ENCODE results near the gene MIOX. TPM values are rescaled to one million over a fixed set of nuclear protein-coding genes. Genes with fewer than 3 reads are reported as not detected.

MIOX gene
- total and polyA plus RNA-seq, 10 of the 15 experiments (the other 5 are each of a cell fraction or from before 2014, with no cell fraction given), result 0.10 to 0.31 TPM; not detected in 8

DNA sequence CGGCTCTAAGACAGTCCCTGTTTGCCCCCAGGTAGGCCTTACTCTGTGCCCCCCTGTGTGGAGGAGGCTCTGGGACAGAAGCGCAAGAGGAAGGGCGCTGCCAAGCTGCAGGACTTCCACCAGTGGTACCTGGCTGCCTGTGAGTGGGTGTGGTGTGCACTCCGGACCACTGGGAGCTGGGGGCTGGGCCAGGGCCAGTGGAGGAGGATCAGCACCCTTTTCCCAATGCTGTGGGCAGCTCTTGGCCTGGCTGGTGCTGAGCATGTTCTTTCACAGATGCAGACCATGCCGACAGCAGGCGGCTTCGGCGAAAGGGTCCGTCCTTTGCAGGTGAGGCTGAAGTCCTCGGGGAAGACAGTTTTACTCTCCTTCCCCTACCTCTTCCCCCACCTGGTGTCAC is 35.1 kb downstream of the MIOX start:
- WGBS (ENCODE audit: insufficient coverage, insufficient replicate concordance, low lambda C conversion rate, missing lambda C conversion rate), result 86% methylated on average over 9 of the region's 10 CpGs
- FAIRE-seq (no peak), ATAC-seq (no peak), DNase-seq (ENCODE audit: low read depth, low spot score) (no peak)
- POLR2A ChIA-PET, result no interaction called here
- RAD21 ChIA-PET (ENCODE audit: unreplicated experiment), result interaction anchor here (1.2 kb wide), 1 partner anchor 99 kb away, joined by 3 read pairs; no protein-coding TSS in a partner anchor
- no peaks in the 10 kb centered on the region for H3K27me3 ChIP-seq (replicated peaks in 1 of 2; ENCODE audit: control insufficient read depth in 2 of 2, insufficient read depth in 2 of 2, low read length in 1 of 2)
- TF ChIP-seq, protein P1, sequence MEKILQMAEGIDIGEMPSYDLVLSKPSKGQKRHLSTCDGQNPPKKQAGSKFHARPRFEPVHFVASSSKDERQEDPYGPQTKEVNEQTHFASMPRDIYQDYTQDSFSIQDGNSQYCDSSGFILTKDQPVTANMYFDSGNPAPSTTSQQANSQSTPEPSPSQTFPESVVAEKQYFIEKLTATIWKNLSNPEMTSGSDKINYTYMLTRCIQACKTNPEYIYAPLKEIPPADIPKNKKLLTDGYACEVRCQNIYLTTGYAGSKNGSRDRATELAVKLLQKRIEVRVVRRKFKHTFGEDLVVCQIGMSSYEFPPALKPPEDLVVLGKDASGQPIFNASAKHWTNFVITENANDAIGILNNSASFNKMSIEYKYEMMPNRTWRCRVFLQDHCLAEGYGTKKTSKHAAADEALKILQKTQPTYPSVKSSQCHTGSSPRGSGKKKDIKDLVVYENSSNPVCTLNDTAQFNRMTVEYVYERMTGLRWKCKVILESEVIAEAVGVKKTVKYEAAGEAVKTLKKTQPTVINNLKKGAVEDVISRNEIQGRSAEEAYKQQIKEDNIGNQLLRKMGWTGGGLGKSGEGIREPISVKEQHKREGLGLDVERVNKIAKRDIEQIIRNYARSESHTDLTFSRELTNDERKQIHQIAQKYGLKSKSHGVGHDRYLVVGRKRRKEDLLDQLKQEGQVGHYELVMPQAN (conservative IDR thresholded peaks at IDR 0.05), result no peak
- intact Hi-C loops (cut with micrococcal nuclease; ENCODE audit: unreplicated experiment), result no loop called here
- no peak overlapping the region for H3K4me3 ChIP-seq
- SMC1A ChIA-PET (ENCODE audit: uncharacterized antibody, unreplicated experiment), result no interaction called here
- in situ Hi-C loops (cut with MboI), result no loop called here
- no peaks in the 10 kb centered on the region for H4K20me1 ChIP-seq (ENCODE audit: control insufficient read depth, insufficient read depth)
- H3K4me1 ChIP-seq (ENCODE audit: control insufficient read depth, insufficient read depth, low read length), result peaks cover 4% of the 10 kb centered on the region; the same call in 1 of the 2 replicates
- H3K79me2 ChIP-seq (ENCODE audit: control insufficient read depth, insufficient read depth, low read length), result peaks cover 21% of the 10 kb centered on the region
- H3K4me2 ChIP-seq (ENCODE audit: control insufficient read depth, insufficient read depth), result no peak overlapping the region
- H3K36me3 ChIP-seq (ENCODE audit: control insufficient read depth in 2 of 2, insufficient read depth in 2 of 2, low read length in 1 of 2), result peaks cover 5 to 50% of the 10 kb centered on the region in 2 experiments; a peak in 3 of 4 replicates
- no peak overlapping the region for H2AFZ ChIP-seq (ENCODE audit: control insufficient read depth, low read depth, low read length)
- CTCF ChIA-PET, result no interaction called here
- BruUV-seq (replicated peaks), result no TSS peak
- no peaks in the 10 kb centered on the region for H3K9me3 ChIP-seq (replicated peaks; ENCODE audit: control insufficient read depth, insufficient read depth, low read length)
- no peak overlapping the region for H3K27ac ChIP-seq (ENCODE audit: control insufficient read depth, insufficient read depth)
- no peak overlapping the region for H3K9ac ChIP-seq (ENCODE audit: control insufficient read depth, insufficient read depth, low read length)

DNA sequence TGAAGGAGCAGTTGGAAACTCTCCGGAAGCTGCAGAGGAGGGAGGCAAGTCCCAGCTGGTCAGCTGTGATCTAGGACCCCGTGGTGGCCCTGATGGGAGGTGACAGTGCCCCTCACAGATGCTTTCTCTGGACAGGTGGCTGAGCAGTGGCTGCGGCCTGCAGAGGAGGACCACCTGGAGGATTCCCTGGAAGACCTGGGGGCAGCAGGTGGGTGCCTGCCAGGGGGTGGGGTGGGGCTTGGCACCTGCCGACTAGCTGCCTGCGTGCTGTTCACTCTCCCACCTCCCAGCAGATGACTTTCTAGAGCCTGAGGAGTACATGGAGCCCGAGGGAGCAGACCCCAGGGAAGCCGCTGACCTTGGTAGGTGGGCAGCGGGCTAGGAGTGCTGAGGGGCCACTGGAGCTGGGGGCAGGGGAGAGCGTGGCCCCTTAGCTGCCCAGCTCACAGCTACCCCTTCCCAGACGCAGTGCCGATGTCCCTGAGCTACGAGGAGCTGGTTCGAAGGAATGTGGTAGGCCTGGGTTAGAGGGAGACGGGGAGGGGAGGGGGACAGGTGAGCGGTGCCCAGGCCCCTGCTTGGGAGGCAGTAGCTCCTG is 35.6 kb downstream of the MIOX start:
- intact Hi-C loops (cut with micrococcal nuclease; ENCODE audit: unreplicated experiment), result no loop called here
- ChIA-PET RAD21 (ENCODE audit: unreplicated experiment) (interaction anchor here (1.2 to 4.4 kb wide), 2 partner anchors 13 to 99 kb away, joined by 3 to 64 read pairs; partner anchors contain the start of genes LMF2 and NCAPH2), CTCF (interaction anchor here (1.5 kb wide), 1 partner anchor 13 kb away, joined by 4 read pairs; no protein-coding TSS in a partner anchor), SMC1A (ENCODE audit: uncharacterized antibody, unreplicated experiment) (interaction anchor here (1.2 kb wide), 1 partner anchor 13 kb away, joined by 3 read pairs; no protein-coding TSS in a partner anchor), POLR2A (interaction anchor here (4.9 kb wide), 1 partner anchor 13 kb away, joined by 84 read pairs; the partner anchor contains the start of genes LMF2 and NCAPH2)
- no peak for FAIRE-seq
- Histone ChIP-seq H3K4me2 (ENCODE audit: control insufficient read depth, insufficient read depth) (no peak overlapping the region), H2AFZ (ENCODE audit: control insufficient read depth, low read depth, low read length) (no peak overlapping the region), H3K27me3 (replicated peaks in 1 of 2; ENCODE audit: control insufficient read depth in 2 of 2, insufficient read depth in 2 of 2, low read length in 1 of 2) (no peaks in the 10 kb centered on the region), H3K4me1 (ENCODE audit: control insufficient read depth, insufficient read depth, low read length) (peaks cover 4% of the 10 kb centered on the region), H3K36me3 (ENCODE audit: control insufficient read depth in 2 of 2, insufficient read depth in 2 of 2, low read length in 1 of 2) (peaks cover 5 to 45% of the 10 kb centered on the region in 2 experiments; a peak in 3 of 4 replicates), H4K20me1 (ENCODE audit: control insufficient read depth, insufficient read depth) (no peaks in the 10 kb centered on the region), H3K79me2 (ENCODE audit: control insufficient read depth, insufficient read depth, low read length) (peaks cover 27% of the 10 kb centered on the region), H3K9ac (ENCODE audit: control insufficient read depth, insufficient read depth, low read length) (no peak overlapping the region), H3K27ac (ENCODE audit: control insufficient read depth, insufficient read depth) (no peak overlapping the region), H3K9me3 (replicated peaks; ENCODE audit: control insufficient read depth, insufficient read depth, low read length) (no peaks in the 10 kb centered on the region), H3K4me3 (no peak overlapping the region)
- WGBS (ENCODE audit: insufficient coverage, insufficient replicate concordance, low lambda C conversion rate, missing lambda C conversion rate), result 97% methylated on average over 13 of the region's 15 CpGs
- in situ Hi-C loops (cut with MboI), result no loop called here
- no TSS peak for BruUV-seq (replicated peaks)
- no peak for DNase-seq (ENCODE audit: low read depth, low spot score)
- no peak for ATAC-seq
- TF ChIP-seq FOXM1 (IDR thresholded peaks at IDR 0.05; ENCODE audit: low read depth, low read length), result no peak
- no peak for TF ChIP-seq STAT3 (IDR thresholded peaks at IDR 0.05; ENCODE audit: low read depth, low read length)
- no peak for TF ChIP-seq SMC3 (IDR thresholded peaks at IDR 0.05; ENCODE audit: borderline replicate concordance, low read length)
- no peak for TF ChIP-seq ZSCAN29 (IDR thresholded peaks at IDR 0.05)
- no peak for TF ChIP-seq YY1 (IDR thresholded peaks at IDR 0.05; ENCODE audit: low read depth, low read length)
- TF ChIP-seq MYB (IDR thresholded peaks at IDR 0.05; ENCODE audit: borderline replicate concordance, low read depth, low read length), result no peak
